Measurements from ENCODE around the gene PTPN6. TPM values are rescaled to one million over a fixed set of nuclear protein-coding genes. Genes with fewer than 3 reads are reported as not detected.

PTPN6 gene
- total RNA-seq, 2 donors from 2014 or later, result 44.8 to 48.1 TPM

DNA sequence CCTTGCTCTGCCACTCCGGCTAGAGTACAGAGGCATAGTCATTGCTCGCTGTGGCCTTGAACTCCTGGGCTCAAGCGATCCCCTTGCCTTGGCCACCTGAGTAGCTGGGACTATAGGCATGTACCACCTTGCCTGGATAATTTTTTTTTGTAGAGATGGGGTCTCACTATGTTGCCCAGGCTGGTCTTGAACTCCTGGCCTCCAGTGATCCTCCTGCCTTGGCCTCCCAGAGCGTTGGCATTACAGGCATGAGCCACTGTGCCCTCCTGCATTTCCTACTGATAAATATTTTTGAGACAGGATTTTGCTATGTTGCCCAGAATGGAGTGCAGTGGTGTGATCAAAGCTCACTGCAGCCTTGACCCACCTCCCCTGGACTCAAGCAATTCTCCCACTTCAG is 28.9 kb downstream of the PTPN6 start:
- intact Hi-C loops (cut with DNase I), result no loop called here
- Histone ChIP-seq H3K4me3 (no peak overlapping the region), H3K36me3 (peaks cover 29% of the 10 kb centered on the region), H3K9me3 (no peaks in the 10 kb centered on the region), H3K9ac (ENCODE audit: low read depth in 2 of 2, low read length in 2 of 2) (no peak overlapping the region), H3K4me1 (no peaks in the 10 kb centered on the region), H3K27ac (no peak overlapping the region), H3K27me3 (no peaks in the 10 kb centered on the region)
- TF ChIP-seq, protein P1, sequence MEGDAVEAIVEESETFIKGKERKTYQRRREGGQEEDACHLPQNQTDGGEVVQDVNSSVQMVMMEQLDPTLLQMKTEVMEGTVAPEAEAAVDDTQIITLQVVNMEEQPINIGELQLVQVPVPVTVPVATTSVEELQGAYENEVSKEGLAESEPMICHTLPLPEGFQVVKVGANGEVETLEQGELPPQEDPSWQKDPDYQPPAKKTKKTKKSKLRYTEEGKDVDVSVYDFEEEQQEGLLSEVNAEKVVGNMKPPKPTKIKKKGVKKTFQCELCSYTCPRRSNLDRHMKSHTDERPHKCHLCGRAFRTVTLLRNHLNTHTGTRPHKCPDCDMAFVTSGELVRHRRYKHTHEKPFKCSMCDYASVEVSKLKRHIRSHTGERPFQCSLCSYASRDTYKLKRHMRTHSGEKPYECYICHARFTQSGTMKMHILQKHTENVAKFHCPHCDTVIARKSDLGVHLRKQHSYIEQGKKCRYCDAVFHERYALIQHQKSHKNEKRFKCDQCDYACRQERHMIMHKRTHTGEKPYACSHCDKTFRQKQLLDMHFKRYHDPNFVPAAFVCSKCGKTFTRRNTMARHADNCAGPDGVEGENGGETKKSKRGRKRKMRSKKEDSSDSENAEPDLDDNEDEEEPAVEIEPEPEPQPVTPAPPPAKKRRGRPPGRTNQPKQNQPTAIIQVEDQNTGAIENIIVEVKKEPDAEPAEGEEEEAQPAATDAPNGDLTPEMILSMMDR (IDR thresholded peaks at IDR 0.05), result no peak
- no peak for DNase-seq

- TF ChIP-seq, protein P1 (IDR thresholded peaks at IDR 0.05), result no peak
- no peaks in the 10 kb centered on the region for H3K9me3 ChIP-seq
- DNase-seq, result no peak
- peaks cover 29% of the 10 kb centered on the region for H3K36me3 ChIP-seq
- intact Hi-C loops (cut with DNase I), result no loop called here
- H3K27me3 ChIP-seq, result no peaks in the 10 kb centered on the region
- H3K9ac ChIP-seq (ENCODE audit: low read depth in 2 of 2, low read length in 2 of 2), result no peak overlapping the region
- H3K27ac ChIP-seq, result no peak overlapping the region
- H3K4me3 ChIP-seq, result no peak overlapping the region
- no peaks in the 10 kb centered on the region for H3K4me1 ChIP-seq
Observed at GRCh38 chr12:6980740-6981139, 29.6 kb downstream of the PTPN6 start.

DNA sequence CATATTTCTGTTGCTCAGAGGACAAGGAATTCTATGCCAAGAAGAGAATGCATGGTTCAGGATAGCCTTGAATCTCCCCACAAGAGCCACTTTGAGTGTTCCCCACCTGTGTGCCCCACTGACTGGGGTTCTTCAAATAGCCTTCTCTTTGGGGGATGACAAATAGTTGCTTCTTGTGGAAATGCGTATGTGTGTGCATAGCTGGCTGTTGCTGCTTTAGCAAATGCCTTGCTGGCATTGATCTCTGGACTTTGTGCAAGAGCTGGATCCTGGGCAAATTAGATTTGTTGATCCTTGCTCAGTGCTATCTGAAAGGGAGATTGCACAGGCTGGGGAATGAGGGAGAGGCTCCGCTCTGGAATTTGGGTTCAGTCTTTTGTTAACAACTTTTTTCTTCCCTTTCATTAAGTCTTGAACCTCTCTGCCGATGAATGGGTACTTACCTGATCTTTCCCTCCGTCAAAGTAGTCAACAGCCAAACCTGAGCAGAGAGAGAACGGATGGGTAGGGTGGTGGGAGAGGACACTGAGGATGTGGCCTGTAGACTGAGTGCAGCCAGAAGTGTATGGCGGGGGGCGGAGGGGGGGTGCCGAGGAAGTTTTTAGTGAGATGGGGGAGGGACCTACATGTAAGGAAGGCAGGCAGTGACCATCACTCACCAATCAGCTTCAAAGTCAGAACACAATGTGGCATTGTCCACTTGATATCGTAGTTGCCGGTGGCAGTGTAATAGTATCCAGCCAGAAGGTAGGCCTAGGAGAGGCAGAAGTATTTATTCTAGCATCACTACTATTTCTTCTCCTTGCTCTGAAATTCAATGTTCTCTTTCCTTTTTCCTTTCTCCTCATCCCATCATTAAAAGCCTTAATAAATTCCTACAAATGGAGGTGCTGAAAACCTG is 30.2 kb downstream of the PTPN6 start:
- no peak overlapping the region for H3K9ac ChIP-seq (ENCODE audit: low read depth in 2 of 2, low read length in 2 of 2)
- TF ChIP-seq, protein P1 (IDR thresholded peaks at IDR 0.05), result no peak
- no peak overlapping the region for H3K27ac ChIP-seq
- H3K4me3 ChIP-seq, result no peak overlapping the region
- no peaks in the 10 kb centered on the region for H3K4me1 ChIP-seq
- no peaks in the 10 kb centered on the region for H3K27me3 ChIP-seq
- intact Hi-C loops (cut with DNase I), result no loop called here
- H3K9me3 ChIP-seq, result no peaks in the 10 kb centered on the region
- H3K36me3 ChIP-seq, result peaks cover 29% of the 10 kb centered on the region
- DNase-seq, result no peak

GRCh38 chr12:6982532-6982931 is 31.4 kb downstream of the PTPN6 start:
- Histone ChIP-seq H3K27ac (no peak overlapping the region), H3K36me3 (peaks cover 21% of the 10 kb centered on the region), H3K4me3 (no peak overlapping the region), H3K9ac (ENCODE audit: low read depth in 2 of 2, low read length in 2 of 2) (no peak overlapping the region), H3K4me1 (no peaks in the 10 kb centered on the region), H3K27me3 (no peaks in the 10 kb centered on the region), H3K9me3 (no peaks in the 10 kb centered on the region)
- DNase-seq, result no peak
- intact Hi-C loops (cut with DNase I), result no loop called here
- TF ChIP-seq, protein P1 (IDR thresholded peaks at IDR 0.05), result no peak

GRCh38 chr12:6987956-6988553 is 36.9 kb downstream of the PTPN6 start:
- H3K9ac ChIP-seq (ENCODE audit: low read depth in 2 of 2, low read length in 2 of 2), result peak overlapping the region in 1 of 2 donors; percentile 43
- peaks cover 4% of the 10 kb centered on the region for H3K4me1 ChIP-seq
- peak overlapping the region; percentile 41 for H3K27ac ChIP-seq
- TF ChIP-seq, protein P1 (IDR thresholded peaks at IDR 0.05), result no peak
- no peaks in the 10 kb centered on the region for H3K9me3 ChIP-seq
- intact Hi-C loops (cut with DNase I), result no loop called here
- DNase-seq, result peak; percentile 71
- no peak overlapping the region for H3K4me3 ChIP-seq
- no peaks in the 10 kb centered on the region for H3K36me3 ChIP-seq
- H3K27me3 ChIP-seq, result no peaks in the 10 kb centered on the region
